Neural progenitor cell (in vitro differentiated cells): ENCODE measurements around the gene COL25A1. TPM values are rescaled to one million over a fixed set of nuclear protein-coding genes. Genes with fewer than 3 reads are reported as not detected.

ENCODE experiments used
- DNase-seq: peaks from one replicate; pipeline ENCODE4 v3.0.0-alpha.2; 2016; ENCODE audit warnings: low spot score
- H2AFZ ChIP-seq: fragments of 200-600 bp; sonication (generic); replicated peaks from 2 replicates; pipeline ENCODE4 v1.6.1; 2016; ENCODE audit warnings: antibody characterized with exemption
- H3F3A ChIP-seq: fragments of 200-600 bp; sonication (generic); 2 replicates; pipeline ENCODE4 v1.6.1; 2016; ENCODE audit warnings: antibody characterized with exemption, low read depth
- H3K27ac ChIP-seq: fragments of 200-600 bp; sonication (generic); 2 replicates; pipeline ENCODE4 v1.5.1; 2016; ENCODE audit warnings: mild to moderate bottlenecking
- H3K27me3 ChIP-seq: fragments of 200-600 bp; sonication (generic); 2 replicates; pipeline ENCODE4 v1.6.1; 2016; ENCODE audit warnings: mild to moderate bottlenecking, moderate library complexity
- H3K36me3 ChIP-seq: fragments of 200-600 bp; sonication (generic); 2 replicates; pipeline ENCODE4 v1.5.1; 2016
- H3K4me1 ChIP-seq: fragments of 200-600 bp; sonication (generic); 2 replicates; pipeline ENCODE4 v1.6.1; 2016; ENCODE audit warnings: mixed run types
- H3K4me2 ChIP-seq: fragments of 200-600 bp; sonication (generic); 2 replicates; pipeline ENCODE4 v1.6.1; 2016
- H3K4me3 ChIP-seq: fragments of 200-600 bp; sonication (generic); 2 replicates; pipeline ENCODE4 v1.5.1; 2016
- H3K79me2 ChIP-seq: fragments of 200-600 bp; sonication (generic); 2 replicates; pipeline ENCODE4 v1.6.1; 2016; ENCODE audit warnings: low read depth
- H3K9ac ChIP-seq: fragments of 200-600 bp; sonication (generic); 2 replicates; pipeline ENCODE4 v1.6.1; 2016
- H3K9me3 ChIP-seq: fragments of 200-600 bp; sonication (generic); 2 replicates; pipeline ENCODE4 v1.5.1; 2016; ENCODE audit warnings: low read depth
- H4K20me1 ChIP-seq: fragments of 200-600 bp; sonication (generic); 2 replicates; pipeline ENCODE4 v1.6.1; 2016; ENCODE audit warnings: low read depth
- H3K27ac Mint-ChIP-seq: 3 replicates; pipeline ENCODE4 v1.8.0; 2021; ENCODE audit warnings: mixed read lengths
- H3K27me3 Mint-ChIP-seq: 2 replicates; pipeline ENCODE4 v1.8.0; 2022; ENCODE audit warnings: low read depth, mild to moderate bottlenecking, inconsistent platforms, moderate library complexity, mixed read lengths; ENCODE audit not compliant: insufficient read depth
- H3K36me3 Mint-ChIP-seq: 3 replicates; pipeline ENCODE4 v1.8.0; 2021; ENCODE audit warnings: mixed read lengths
- H3K4me1 Mint-ChIP-seq: 3 replicates; pipeline ENCODE4 v1.8.0; 2021; ENCODE audit warnings: mixed read lengths
- H3K4me3 Mint-ChIP-seq: 3 replicates; pipeline ENCODE4 v1.8.0; 2021; ENCODE audit warnings: mild to moderate bottlenecking, moderate library complexity, mixed read lengths
- H3K9me3 Mint-ChIP-seq: 3 replicates; pipeline ENCODE4 v1.8.0; 2020; ENCODE audit warnings: mixed read lengths
- CTCF ChIP-seq: fragments of 200-600 bp; sonication (generic); IDR thresholded peaks from 2 replicates; pipeline ENCODE4 v1.5.1; 2017; ENCODE audit warnings: antibody characterized with exemption, mild to moderate bottlenecking
- EZH2 ChIP-seq: fragments of 200-600 bp; sonication (generic); IDR thresholded peaks from 2 replicates; pipeline ENCODE4 v1.6.1; 2017; ENCODE audit warnings: antibody characterized with exemption, mild to moderate bottlenecking, moderate library complexity
- EZH2phosphoT487 ChIP-seq: fragments of 200-600 bp; sonication (generic); IDR thresholded peaks from 2 replicates; pipeline ENCODE4 v1.6.1; 2017; ENCODE audit warnings: antibody characterized with exemption
- total RNA-seq: library from RNA; depleted of rRNA; stranded (reverse); fragments of >200 nt; gene quantifications from 2 replicates; pipeline ENCODE4 v1.2.3, GENCODE V29; 2015; ENCODE audit warnings: low replicate concordance

Gene COL25A1
- total RNA-seq, 1 donor from 2014 or later: 1.3 TPM

GRCh38 chr4:109134921-109135320, 167.5 kb downstream of the COL25A1 start:
- Histone ChIP-seq H3K27me3 (no peaks in the 10 kb centered on the region), H3K27ac (no peak overlapping the region), H3K36me3 (no peaks in the 10 kb centered on the region), H3K9me3 (no peaks in the 10 kb centered on the region), H2AFZ (no peak overlapping the region), H3K4me2 (no peak overlapping the region), H3K79me2 (no peaks in the 10 kb centered on the region), H3K4me1 (no peaks in the 10 kb centered on the region), H3K4me3 (no peak overlapping the region), H4K20me1 (no peaks in the 10 kb centered on the region), H3F3A (no peaks in the 10 kb centered on the region), H3K9ac (no peak overlapping the region)
- H3K9me3 Mint-ChIP-seq: no peaks in the 10 kb centered on the region
- no peak overlapping the region for H3K27ac Mint-ChIP-seq
- no peaks in the 10 kb centered on the region for H3K27me3 Mint-ChIP-seq
- no peaks in the 10 kb centered on the region for H3K36me3 Mint-ChIP-seq
- TF ChIP-seq CTCF (no peak), EZH2 (no peak), EZH2phosphoT487 (no peak)
- H3K4me1 Mint-ChIP-seq: no peaks in the 10 kb centered on the region
- DNase-seq: no peak
- no peak overlapping the region for H3K4me3 Mint-ChIP-seq

GRCh38 chr4:109134268-109134667, 168.2 kb downstream of the COL25A1 start:
- Mint-ChIP-seq H3K27me3 (no peaks in the 10 kb centered on the region), H3K27ac (no peak overlapping the region), H3K9me3 (no peaks in the 10 kb centered on the region), H3K4me1 (no peaks in the 10 kb centered on the region), H3K4me3 (no peak overlapping the region), H3K36me3 (no peaks in the 10 kb centered on the region)
- no peak overlapping the region for H3K9ac ChIP-seq
- no peak overlapping the region for H2AFZ ChIP-seq
- TF ChIP-seq EZH2: no peak
- no peak overlapping the region for H3K4me2 ChIP-seq
- no peaks in the 10 kb centered on the region for H3K4me1 ChIP-seq
- H3K36me3 ChIP-seq: no peaks in the 10 kb centered on the region
- H3K9me3 ChIP-seq: no peaks in the 10 kb centered on the region
- H3K27me3 ChIP-seq: no peaks in the 10 kb centered on the region
- no peaks in the 10 kb centered on the region for H3K79me2 ChIP-seq
- no peaks in the 10 kb centered on the region for H4K20me1 ChIP-seq
- DNase-seq: no peak
- H3F3A ChIP-seq: no peaks in the 10 kb centered on the region
- no peak overlapping the region for H3K27ac ChIP-seq
- H3K4me3 ChIP-seq: no peak overlapping the region

GRCh38 chr4:109131559-109131958, 170.9 kb downstream of the COL25A1 start:
- H3K4me1 Mint-ChIP-seq: no peaks in the 10 kb centered on the region
- Histone ChIP-seq H3K9ac (no peak overlapping the region), H3K27ac (no peak overlapping the region), H3K9me3 (no peaks in the 10 kb centered on the region), H3K27me3 (no peaks in the 10 kb centered on the region), H4K20me1 (no peaks in the 10 kb centered on the region), H3K4me3 (no peak overlapping the region), H3K4me1 (no peaks in the 10 kb centered on the region), H3K36me3 (no peaks in the 10 kb centered on the region), H3K4me2 (no peak overlapping the region), H3K79me2 (no peaks in the 10 kb centered on the region), H2AFZ (no peak overlapping the region), H3F3A (no peaks in the 10 kb centered on the region)
- DNase-seq: no peak
- H3K4me3 Mint-ChIP-seq: no peak overlapping the region
- no peak overlapping the region for H3K27ac Mint-ChIP-seq
- H3K9me3 Mint-ChIP-seq: no peaks in the 10 kb centered on the region
- TF ChIP-seq CTCF (no peak), EZH2phosphoT487 (no peak), EZH2 (no peak)
- no peaks in the 10 kb centered on the region for H3K27me3 Mint-ChIP-seq
- no peaks in the 10 kb centered on the region for H3K36me3 Mint-ChIP-seq

- Histone ChIP-seq H3K27me3 (no peaks in the 10 kb centered on the region), H3K4me3 (no peak overlapping the region), H3K27ac (no peak overlapping the region), H2AFZ (no peak overlapping the region), H3K4me1 (no peaks in the 10 kb centered on the region), H3K9me3 (no peaks in the 10 kb centered on the region), H3K4me2 (no peak overlapping the region), H3K36me3 (no peaks in the 10 kb centered on the region), H3F3A (no peaks in the 10 kb centered on the region), H4K20me1 (no peaks in the 10 kb centered on the region), H3K79me2 (no peaks in the 10 kb centered on the region), H3K9ac (no peak overlapping the region)
- DNase-seq: no peak
- no peak overlapping the region for H3K27ac Mint-ChIP-seq
- H3K4me3 Mint-ChIP-seq: no peak overlapping the region
- no peaks in the 10 kb centered on the region for H3K27me3 Mint-ChIP-seq
- no peaks in the 10 kb centered on the region for H3K4me1 Mint-ChIP-seq
- no peaks in the 10 kb centered on the region for H3K9me3 Mint-ChIP-seq
- TF ChIP-seq EZH2phosphoT487: no peak
- no peak for TF ChIP-seq CTCF
- no peak for TF ChIP-seq EZH2
- H3K36me3 Mint-ChIP-seq: no peaks in the 10 kb centered on the region
These were observed 173.9 kb downstream of the COL25A1 start for GRCh38 chr4:109128589-109128988.
